Fibroblast of skin of scalp (primary cell): Measurements from ENCODE around the gene CSKMT.
"Not testable (repeated sequence)": the region's sequence is repeated elsewhere in the genome, so short reads cannot be mapped to it uniquely, and the experiment has no call there.

Source experiments
- DNase-seq: peaks from one replicate; pipeline ENCODE4 v3.0.0-alpha.2; 2013

Gene CSKMT

GRCh38 chr11:62689421-62690183 lies 24.5 kb downstream of the CSKMT start, which contains the start of gene LRRN4CL:
TSS of gene LRRN4CL (minus strand) at chr11:62689530. CDS start at chr11:62688508, 1,022 bp downstream.
- peak; percentile 93 for DNase-seq

- DNase-seq: not testable (repeated sequence)
These were observed 28.5 kb downstream of the CSKMT start for GRCh38 chr11:62693624-62694023.

- peak; percentile 76 for DNase-seq
These were observed 29.5 kb downstream of the CSKMT start for GRCh38 chr11:62694455-62695167.

- no peak for DNase-seq
These were observed 37.1 kb downstream of the CSKMT start for GRCh38 chr11:62702246-62702645.

GRCh38 chr11:62703921-62704320 lies 38.8 kb downstream of the CSKMT start:
- DNase-seq: not testable (repeated sequence)

- no peak for DNase-seq
These were observed 40.3 kb downstream of the CSKMT start for GRCh38 chr11:62705413-62705812.

GRCh38 chr11:62705880-62706849 lies 41.1 kb downstream of the CSKMT start:
- peak; percentile 94 for DNase-seq

- no peak for DNase-seq
These were observed 41.7 kb downstream of the CSKMT start for GRCh38 chr11:62706850-62707247.

- no peak for DNase-seq
These were observed 42.3 kb downstream of the CSKMT start, which contains the start of the genes BSCL2 and GNG3 for GRCh38 chr11:62707277-62707861. TSS of gene BSCL2 (minus strand) at chr11:62707424. CDS start at chr11:62707195, 229 bp downstream. TSS of gene GNG3 (plus strand) at chr11:62707676. CDS start at chr11:62708296, 620 bp downstream.

- DNase-seq: no peak
These were observed 43.3 kb downstream of the CSKMT start for GRCh38 chr11:62708392-62708791.

- no peak for DNase-seq
These were observed 43.7 kb downstream of the CSKMT start for GRCh38 chr11:62708793-62709192.

- DNase-seq: peak; percentile 98
These were observed 44.3 kb downstream of the CSKMT start for GRCh38 chr11:62709247-62710000.

GRCh38 chr11:62710001-62710345 lies 44.9 kb downstream of the CSKMT start:
- DNase-seq: no peak

GRCh38 chr11:62712276-62712812 lies 47.2 kb downstream of the CSKMT start:
- no peak for DNase-seq

- no peak for DNase-seq
These were observed 47.7 kb downstream of the CSKMT start for GRCh38 chr11:62712861-62713260.

- no peak for DNase-seq
These were observed 48.2 kb downstream of the CSKMT start for GRCh38 chr11:62713343-62713742.

GRCh38 chr11:62715150-62716130 lies 50.3 kb downstream of the CSKMT start:
- no peak for DNase-seq

- no peak for DNase-seq
These were observed 51.1 kb downstream of the CSKMT start for GRCh38 chr11:62716206-62716605.

GRCh38 chr11:62716816-62717215 lies 51.7 kb downstream of the CSKMT start:
- no peak for DNase-seq
